IPS DF 4.7 (cell line): ENCODE results near the gene PRKAR2B.
"Not testable (repeated sequence)": the region's sequence is repeated elsewhere in the genome, so short reads cannot be mapped to it uniquely, and the experiment has no call there.

ENCODE experiments used
- DNase-seq: peaks from one replicate; pipeline ENCODE4 v3.0.0-alpha.2; 2013; ENCODE audit warnings: low spot score; ENCODE audit errors: extremely low read depth

PRKAR2B gene

GRCh38 chr7:107076781-107077698, 32.5 kb downstream of the PRKAR2B start:
- DNase-seq, result no peak

DNA sequence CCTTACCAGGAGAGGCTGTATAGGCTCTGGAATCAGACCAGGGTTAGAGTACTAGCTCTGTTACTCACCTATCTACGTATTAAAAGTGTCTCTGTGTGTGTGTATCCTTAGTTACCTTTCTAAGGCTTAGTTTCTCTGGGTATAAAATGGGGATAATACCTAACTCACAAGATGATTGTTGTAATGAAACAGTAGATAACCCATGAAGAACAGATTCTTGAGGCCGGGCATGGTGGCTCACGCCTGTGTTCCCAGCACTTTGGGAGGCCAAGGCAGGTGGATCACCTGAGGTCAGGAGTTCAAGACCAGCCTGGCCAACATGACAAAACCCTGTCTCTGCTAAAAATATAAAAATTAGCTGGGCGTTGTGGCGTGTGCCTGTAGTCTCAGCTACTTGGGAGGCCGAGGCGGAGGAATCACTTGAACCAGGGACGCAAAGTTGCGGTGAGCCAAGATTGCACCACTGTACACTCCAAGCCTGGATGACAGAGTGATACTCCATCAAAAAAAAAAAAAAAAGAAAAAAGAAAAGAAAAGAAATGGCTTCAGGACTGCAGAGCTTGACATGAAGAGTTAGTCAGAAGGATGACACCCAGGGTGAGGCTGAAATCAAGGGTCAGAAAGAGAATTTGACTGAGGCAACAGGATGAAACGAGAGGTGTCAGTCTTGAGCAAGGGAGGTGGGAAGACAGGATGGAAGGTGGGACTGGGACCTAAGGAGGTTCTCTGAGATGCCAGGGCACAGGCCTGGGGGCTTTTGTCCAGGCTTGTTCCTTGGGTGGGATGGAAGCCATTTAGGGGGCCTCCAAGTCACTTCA, 33.4 kb downstream of the PRKAR2B start:
- DNase-seq, result no peak

DNA sequence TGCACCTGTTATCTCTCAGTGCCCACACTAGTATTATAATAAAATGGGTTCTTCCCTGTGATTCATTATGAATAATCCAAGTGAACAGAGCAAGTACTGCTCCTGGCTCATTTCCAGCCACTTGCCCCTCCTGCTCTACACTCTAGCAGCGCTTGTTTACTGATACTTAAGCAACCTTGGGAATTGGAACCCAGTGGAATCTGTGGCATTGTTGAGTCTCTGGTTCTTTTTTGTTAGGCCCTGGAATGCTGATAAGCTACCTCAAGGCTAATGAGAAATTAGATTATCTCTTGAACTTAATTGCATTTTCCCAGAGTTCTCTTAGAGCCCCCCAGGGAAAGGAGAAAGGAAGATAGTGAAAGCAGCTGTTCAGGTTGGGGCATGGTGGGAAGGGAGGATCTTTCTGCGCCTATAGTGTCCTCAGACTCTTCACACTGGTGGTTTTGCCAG, 34.0 kb downstream of the PRKAR2B start:
- no peak for DNase-seq

DNA sequence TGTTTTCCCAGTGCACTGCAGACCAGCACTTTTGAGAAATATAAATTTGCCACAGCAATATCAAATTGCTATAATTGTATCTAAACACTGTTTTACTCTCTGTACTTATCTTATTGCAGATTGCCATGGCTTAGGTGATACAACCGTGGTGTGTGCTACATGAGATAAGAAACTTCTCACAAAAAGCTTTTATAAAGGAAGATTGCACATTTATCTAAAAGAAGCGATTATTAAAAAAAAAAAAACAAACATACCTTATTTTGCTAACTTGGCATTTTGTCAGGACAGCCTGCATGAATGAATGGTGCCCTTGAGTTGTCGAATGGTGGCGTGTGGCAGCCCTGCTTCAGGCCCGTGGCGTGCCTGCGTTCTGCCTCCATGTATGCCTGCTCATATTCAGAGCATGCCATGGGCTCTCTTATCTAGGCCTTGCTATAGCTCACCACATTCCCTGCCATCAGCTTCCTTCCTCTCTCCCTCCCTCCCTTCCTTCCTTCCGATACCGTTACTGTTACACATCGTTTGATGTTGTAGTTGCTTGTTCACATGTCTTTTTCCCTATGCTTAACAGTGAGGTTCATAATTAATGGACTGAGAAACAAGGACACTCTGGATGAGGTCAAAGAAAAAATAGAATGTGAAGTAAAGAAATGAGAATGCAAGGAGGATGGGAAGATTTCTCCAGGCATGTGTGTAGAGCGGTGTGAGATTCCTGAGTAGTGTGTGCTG, 34.9 kb downstream of the PRKAR2B start:
- DNase-seq, result no peak

- no peak for DNase-seq
Observed at GRCh38 chr7:107080099-107080505, 35.6 kb downstream of the PRKAR2B start.

DNA sequence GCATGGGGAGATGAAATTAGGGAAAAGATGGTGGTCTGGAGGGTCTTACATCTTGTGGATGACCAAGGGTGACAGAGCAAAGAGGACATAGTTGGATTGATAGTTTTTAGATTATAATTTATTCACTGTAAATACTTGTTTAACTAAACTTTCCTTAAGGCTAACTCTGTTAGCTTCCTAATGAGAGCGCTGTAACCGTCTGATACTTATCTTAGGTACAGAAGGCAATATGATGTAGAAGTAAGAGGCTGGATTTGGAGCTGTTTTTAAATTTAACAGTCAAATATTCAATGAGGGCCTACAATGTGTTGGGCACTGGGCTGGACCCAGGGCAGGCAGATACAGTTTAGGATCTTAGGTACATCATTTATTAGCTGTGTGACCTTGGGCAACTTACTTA, 36.0 kb downstream of the PRKAR2B start:
- DNase-seq, result no peak

DNA sequence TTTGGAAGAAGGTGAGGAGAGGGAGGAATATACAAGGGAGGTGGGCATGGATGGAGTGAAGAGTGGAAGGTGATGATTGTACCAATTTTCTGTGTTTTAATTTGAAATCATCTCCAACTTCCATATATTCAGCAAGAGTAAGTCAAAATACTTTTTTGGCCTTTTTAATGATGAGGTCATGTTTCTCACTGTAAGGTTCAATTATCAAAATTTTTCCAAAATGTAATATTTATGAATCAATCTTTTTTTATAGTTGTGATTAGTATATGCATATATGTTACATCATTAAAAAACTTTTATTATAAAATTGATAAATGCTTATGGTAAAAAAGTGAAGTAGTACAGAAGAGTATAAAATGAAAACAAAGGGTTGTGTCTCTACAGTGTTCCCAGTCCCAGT, 40.7 kb downstream of the PRKAR2B start:
- DNase-seq, result no peak

- no peak for DNase-seq
Observed at GRCh38 chr7:107089627-107090026, 45.1 kb downstream of the PRKAR2B start.

GRCh38 chr7:107090457-107090856, 46.0 kb downstream of the PRKAR2B start:
- DNase-seq, result no peak

DNA sequence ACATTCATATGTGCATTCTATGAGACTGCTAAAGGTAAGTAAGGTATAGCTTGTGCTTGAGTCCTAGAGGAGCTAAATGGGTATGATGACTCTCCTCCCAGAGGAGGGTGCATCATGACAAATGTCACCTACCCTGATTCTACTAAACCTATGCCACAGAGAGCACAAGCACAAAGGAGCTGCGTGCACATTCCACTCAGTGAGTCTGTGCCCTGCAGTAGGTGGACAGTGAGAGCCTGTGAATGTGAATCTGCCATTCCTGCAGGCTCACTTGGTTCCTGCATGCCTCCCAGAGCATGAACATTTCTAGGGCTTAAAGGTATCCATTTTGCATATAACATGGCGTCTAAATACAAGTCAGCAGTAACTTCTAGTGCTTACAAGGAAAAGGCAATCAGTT, 46.8 kb downstream of the PRKAR2B start:
- no peak for DNase-seq

DNA sequence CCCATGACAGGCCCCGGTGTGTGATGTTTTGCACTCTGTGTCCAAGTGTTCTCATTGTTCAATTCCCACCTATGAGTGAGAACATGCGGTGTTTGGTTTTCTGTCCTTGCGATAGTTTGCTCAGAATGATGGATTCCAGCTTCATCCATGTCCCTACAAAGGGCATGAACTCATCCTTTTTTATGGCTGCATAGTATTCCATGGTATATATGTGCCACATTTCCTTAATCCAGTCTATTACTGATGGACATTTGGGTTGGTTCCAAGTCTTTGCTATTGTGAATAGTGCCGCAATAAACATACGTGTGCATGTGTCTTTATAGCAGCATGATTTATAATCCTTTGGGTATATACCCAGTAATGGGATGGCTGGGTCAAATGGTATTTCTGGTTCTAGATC, 49.2 kb downstream of the PRKAR2B start:
- DNase-seq, result not testable (repeated sequence)

GRCh38 chr7:107099154-107099553, 54.6 kb downstream of the PRKAR2B start:
- not testable (repeated sequence) for DNase-seq

- no peak for DNase-seq
Observed at GRCh38 chr7:107100824-107101223, 56.3 kb downstream of the PRKAR2B start.

- no peak for DNase-seq
Observed at GRCh38 chr7:107103369-107103768, 58.9 kb downstream of the PRKAR2B start.

GRCh38 chr7:107104801-107105200, 60.3 kb downstream of the PRKAR2B start:
- DNase-seq, result no peak

GRCh38 chr7:107105591-107106245, 61.2 kb downstream of the PRKAR2B start:
- no peak for DNase-seq

DNA sequence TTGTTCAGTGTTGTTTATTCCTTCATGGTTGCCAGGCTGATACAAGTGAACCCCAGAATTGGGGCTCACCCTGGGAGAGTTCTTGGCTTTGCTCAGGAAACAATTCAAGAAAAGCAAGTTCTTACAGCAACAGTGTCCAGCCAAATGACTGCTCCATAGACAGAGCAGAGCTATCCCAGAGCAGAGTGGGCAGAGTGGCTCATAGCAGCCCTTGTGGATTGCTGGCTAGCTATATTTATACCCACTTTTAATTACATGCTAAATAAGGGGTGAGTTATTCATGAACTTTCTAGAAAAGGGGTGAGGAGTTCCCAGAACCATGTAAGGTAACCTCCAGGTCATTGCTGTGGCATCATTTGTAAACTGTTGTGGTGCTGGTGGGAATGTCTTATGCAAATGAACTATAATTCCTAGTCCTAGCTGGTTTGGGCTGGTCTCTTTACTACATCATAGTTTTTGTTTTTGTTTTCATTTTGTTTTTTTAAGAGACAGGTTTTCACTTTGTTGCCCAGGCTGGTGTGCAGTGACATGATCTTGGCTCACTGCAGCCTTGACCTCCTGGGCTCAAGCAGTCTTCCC, 64.4 kb downstream of the PRKAR2B start:
- no peak for DNase-seq

DNA sequence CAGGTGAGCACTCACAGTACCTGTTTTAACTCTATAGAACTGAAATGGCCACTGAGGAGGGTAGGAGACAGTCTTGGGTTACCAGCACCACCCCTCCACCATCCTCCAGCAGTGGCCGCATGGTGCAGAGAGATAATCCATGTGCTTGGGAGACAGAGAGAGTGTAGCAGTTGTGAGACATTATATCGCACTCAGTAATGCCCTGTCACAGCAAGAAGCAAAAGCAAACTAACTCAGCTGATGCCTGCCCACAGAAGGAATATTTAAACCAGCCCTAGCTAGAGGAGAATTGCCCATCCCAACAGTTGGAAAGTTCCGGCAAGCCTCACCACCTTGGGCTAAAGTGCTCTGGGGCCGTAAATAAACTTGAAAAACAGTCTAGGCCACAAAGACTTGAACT, 65.5 kb downstream of the PRKAR2B start:
- DNase-seq, result no peak

DNA sequence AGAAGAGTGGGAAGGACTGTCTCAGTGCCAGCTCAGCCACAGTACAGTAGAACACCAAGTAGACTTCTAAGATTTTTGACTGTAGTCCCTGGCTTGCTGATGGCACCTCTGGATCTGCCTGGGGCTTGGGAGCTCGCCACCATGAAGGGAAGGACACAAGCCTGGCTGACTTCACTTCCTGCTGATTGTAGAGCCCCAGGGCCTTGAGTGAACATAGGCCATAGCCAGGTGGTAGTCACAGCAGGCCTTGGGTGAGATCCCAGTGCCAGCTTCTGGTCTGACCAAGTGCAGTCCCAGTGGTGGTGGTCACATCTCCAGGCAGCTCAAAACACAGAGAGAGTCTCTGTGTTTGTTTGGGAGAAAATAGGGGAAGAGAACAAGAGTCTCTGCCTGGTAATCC, 66.7 kb downstream of the PRKAR2B start:
- no peak for DNase-seq

DNA sequence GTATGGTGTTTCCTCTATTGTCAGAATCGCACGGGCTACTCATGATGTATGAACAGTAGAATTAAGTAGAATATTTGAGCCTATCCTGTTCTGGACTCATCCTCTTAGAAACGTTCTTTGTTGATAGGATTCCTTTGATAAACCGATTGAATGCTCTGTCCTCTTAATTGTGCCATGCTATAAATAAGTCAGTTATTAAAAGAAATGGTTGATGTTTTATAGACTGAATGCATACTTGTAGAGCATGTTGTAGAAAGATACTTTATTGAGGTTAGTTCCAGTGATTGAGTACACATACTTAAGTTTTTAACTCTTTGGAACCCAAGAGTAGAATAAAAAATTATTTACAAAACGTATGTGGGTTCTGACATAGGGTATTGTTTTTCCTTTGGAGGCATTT, 69.4 kb downstream of the PRKAR2B start:
- no peak for DNase-seq

DNA sequence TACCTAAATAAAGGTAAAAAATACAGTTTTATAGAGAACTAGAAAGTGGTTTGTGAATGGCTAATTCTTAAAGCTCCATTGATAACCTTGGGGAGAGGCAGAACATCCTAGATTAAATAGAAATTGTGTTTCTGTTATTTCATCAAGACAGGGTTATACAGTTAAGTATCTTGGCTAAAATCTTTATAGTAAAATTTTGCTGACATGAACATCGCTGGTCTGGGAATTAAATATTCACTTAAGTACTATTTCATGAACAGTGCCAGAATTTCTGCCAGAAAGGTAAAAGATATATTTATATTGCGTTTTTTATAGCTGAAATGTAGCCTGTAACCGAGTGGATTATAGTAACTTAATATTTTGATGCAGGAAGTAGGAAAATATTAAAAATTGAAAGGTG, 70.6 kb downstream of the PRKAR2B start:
- no peak for DNase-seq
